H1 (cell line): ENCODE measurements around the gene SLC17A1. TPM values are rescaled to one million over a fixed set of nuclear protein-coding genes. Genes with fewer than 3 reads are reported as not detected.

Experiments
- CTCF ChIA-PET: fragments of 300-600 bp; sonication (Branson Sonifier 250); formaldehyde crosslinking; loops from one replicate; lab custom pipeline; 2021; ENCODE audit not compliant: partially characterized antibody; lab: Charles Lee
- POLR2A ChIA-PET: fragments of 300-600 bp; sonication (Branson Sonifier 250); formaldehyde crosslinking; loops from one replicate; lab custom pipeline; 2021; ENCODE audit warnings: inconsistent platforms; ENCODE audit not compliant: partially characterized antibody; lab: Charles Lee
- DNase-seq, 2 experiments: peaks; one replicate each; pipeline versions ENCODE4 v3.0.0 to v3.0.0-alpha.2; 2010 to 2022; ENCODE audit warnings: low spot score in 2 of 2, low read depth in 1 of 2, mixed read lengths in 1 of 2
- FAIRE-seq: peaks from 2 replicates; lab custom pipeline; 2011; peaks lifted over from hg19 to GRCh38; lab: Jason Lieb, UNC
- H2AFZ ChIP-seq: 2 replicates; pipeline ENCODE4 v1.8.1; 2012; ENCODE audit warnings: low read length, inconsistent platforms
- H2AK5ac ChIP-seq: 2 replicates; pipeline ENCODE4 v1.6.1; 2013; ENCODE audit warnings: low read depth, low read length
- H2BK120ac ChIP-seq: replicated peaks from 2 replicates; pipeline ENCODE3; 2013; ENCODE audit warnings: low read depth, low read length, inconsistent platforms
- H2BK12ac ChIP-seq: 2 replicates; pipeline ENCODE4 v1.6.1; 2013; ENCODE audit warnings: low read depth, low read length
- H2BK15ac ChIP-seq: 2 replicates; pipeline ENCODE4 v1.6.1; 2013; ENCODE audit warnings: low read length
- H2BK20ac ChIP-seq: 2 replicates; pipeline ENCODE4 v1.6.1; 2013; ENCODE audit warnings: low read length
- H2BK5ac ChIP-seq: 2 replicates; pipeline ENCODE4 v1.6.1; 2013; ENCODE audit warnings: low read depth, low read length
- H3K14ac ChIP-seq: 2 replicates; pipeline ENCODE4 v1.6.1; 2013; ENCODE audit warnings: inconsistent platforms; ENCODE audit not compliant: insufficient read length
- H3K18ac ChIP-seq: 2 replicates; pipeline ENCODE4 v1.6.1; 2013; ENCODE audit warnings: low read length; ENCODE audit errors: extremely low read depth
- H3K23ac ChIP-seq: 2 replicates; pipeline ENCODE4 v1.6.1; 2013; ENCODE audit warnings: inconsistent platforms; ENCODE audit not compliant: insufficient read length
- H3K23me2 ChIP-seq: 2 replicates; pipeline ENCODE4 v1.6.1; 2013; ENCODE audit warnings: low read depth, low read length
- H3K27ac ChIP-seq: 2 replicates; pipeline ENCODE4 v1.6.1; 2011; ENCODE audit warnings: low read depth, low read length, inconsistent platforms
- H3K27me3 ChIP-seq, 4 experiments: replicated peaks in 1 of 4; 1 replicate in 1 of 4; 2 replicates in 3 of 4; pipeline versions ENCODE4 v1.6.1 to v1.8.1; 2011 to 2013; ENCODE audit warnings: low read length in 3 of 4, mild to moderate bottlenecking in 3 of 4, inconsistent platforms in 2 of 4, mixed read lengths in 2 of 4, moderate library complexity in 1 of 4; ENCODE audit not compliant: control insufficient read depth in 3 of 4, insufficient read depth in 3 of 4; ENCODE audit errors: extremely low read depth in 1 of 4
- H3K36me3 ChIP-seq, 4 experiments: 2 replicates each; pipeline versions ENCODE4 v1.6.1 to v1.8.1; 2011 to 2013; ENCODE audit warnings: mild to moderate bottlenecking in 4 of 4, low read length in 3 of 4, moderate library complexity in 2 of 4, control low read depth in 1 of 4, inconsistent platforms in 1 of 4; ENCODE audit not compliant: insufficient read depth in 4 of 4, control insufficient read depth in 2 of 4
- H3K4ac ChIP-seq: replicated peaks from 2 replicates; pipeline ENCODE3; 2013; ENCODE audit warnings: low read length, low read depth, mixed read lengths, inconsistent platforms; ENCODE audit not compliant: insufficient read length
- H3K4me1 ChIP-seq, 4 experiments: replicated peaks in 1 of 4; 1 replicate in 1 of 4; 2 replicates in 3 of 4; pipeline versions ENCODE4 v1.6.1 to v1.8.1; 2011 to 2013; ENCODE audit warnings: low read length in 3 of 4, inconsistent platforms in 2 of 4, mixed read lengths in 1 of 4; ENCODE audit not compliant: insufficient read depth in 4 of 4, control insufficient read depth in 3 of 4
- H3K4me2 ChIP-seq, 2 experiments: 2 replicates each; pipeline versions ENCODE4 v1.6.1 to v1.8.1; 2011 to 2013; ENCODE audit warnings: low read depth in 2 of 2, low read length in 2 of 2, control low read depth in 1 of 2, inconsistent platforms in 1 of 2, mild to moderate bottlenecking in 1 of 2; ENCODE audit not compliant: insufficient read depth in 1 of 2
- H3K4me3 ChIP-seq, 4 experiments: fragments of 200-600, 300-600 bp in 1 of 4; sonication (generic), shearing (Covaris generic), sonication (Bioruptor Twin) in 1 of 4; 2 replicates each; pipeline versions ENCODE4 v1.5.1 to v1.8.1; 2011 to 2016; ENCODE audit warnings: low read length in 4 of 4, low read depth in 3 of 4, control low read depth in 2 of 4, inconsistent platforms in 2 of 4, mild to moderate bottlenecking in 2 of 4, mixed read lengths in 1 of 4, moderate library complexity in 1 of 4; ENCODE audit not compliant: insufficient read depth in 2 of 4; ENCODE audit errors: extremely low read depth in 1 of 4
- H3K56ac ChIP-seq: replicated peaks from 2 replicates; pipeline ENCODE3; 2013; ENCODE audit warnings: low read depth, mild to moderate bottlenecking, mixed read lengths, low read length, inconsistent platforms; ENCODE audit not compliant: insufficient read length
- H3K79me1 ChIP-seq: 2 replicates; pipeline ENCODE4 v1.6.1; 2013; ENCODE audit warnings: low read depth, low read length, control low read depth
- H3K79me2 ChIP-seq, 2 experiments: 2 replicates each; pipeline versions ENCODE4 v1.6.1 to v1.8.1; 2012 to 2013; ENCODE audit warnings: low read length in 2 of 2, mild to moderate bottlenecking in 2 of 2, inconsistent platforms in 1 of 2; ENCODE audit not compliant: insufficient read depth in 2 of 2, control insufficient read depth in 1 of 2
- H3K9ac ChIP-seq, 4 experiments: replicated peaks in 1 of 4; 1 replicate in 1 of 4; 2 replicates in 3 of 4; pipeline versions ENCODE4 v1.6.1 to v1.8.1; 2011 to 2013; ENCODE audit warnings: low read depth in 3 of 4, low read length in 3 of 4, control low read depth in 2 of 4, mild to moderate bottlenecking in 2 of 4, moderate library complexity in 2 of 4, inconsistent platforms in 1 of 4; ENCODE audit errors: extremely low read depth in 1 of 4
- H3K9me3 ChIP-seq, 2 experiments: 2 replicates each; pipeline versions ENCODE4 v1.6.1 to v1.8.1; 2012 to 2013; ENCODE audit warnings: mild to moderate bottlenecking in 2 of 2, moderate library complexity in 2 of 2, control low read depth in 1 of 2, inconsistent platforms in 1 of 2, low read depth in 1 of 2, low read length in 1 of 2, mixed read lengths in 1 of 2; ENCODE audit not compliant: insufficient read depth in 2 of 2
- H4K20me1 ChIP-seq, 2 experiments: replicated peaks in 1 of 2; 2 replicates each; pipeline versions ENCODE3 to v1.8.1; 2011 to 2013; ENCODE audit warnings: inconsistent platforms in 2 of 2, low read length in 2 of 2, mild to moderate bottlenecking in 1 of 2; ENCODE audit not compliant: insufficient read depth in 2 of 2, control insufficient read depth in 1 of 2
- H4K5ac ChIP-seq: 2 replicates; pipeline ENCODE4 v1.6.1; 2013; ENCODE audit warnings: low read length, low read depth, mixed read lengths, inconsistent platforms; ENCODE audit not compliant: insufficient read length
- H4K8ac ChIP-seq: 2 replicates; pipeline ENCODE4 v1.8.0; 2013; ENCODE audit warnings: mild to moderate bottlenecking, moderate library complexity, low read length, inconsistent platforms; ENCODE audit not compliant: insufficient read depth; ENCODE audit errors: extremely low read depth
- H4K91ac ChIP-seq: replicated peaks from 2 replicates; pipeline ENCODE3; 2013; ENCODE audit warnings: low read length, mixed read lengths, inconsistent platforms; ENCODE audit not compliant: insufficient read length
- CHD1 ChIP-seq: IDR thresholded peaks from 2 replicates; pipeline ENCODE4 v1.6.1; 2012; ENCODE audit warnings: low read depth, low read length, improper control_type of control experiment
- CTBP2 ChIP-seq: IDR thresholded peaks from 2 replicates; pipeline ENCODE4 v1.7.0; 2011; ENCODE audit warnings: borderline replicate concordance, mild to moderate bottlenecking, moderate library complexity, mixed read lengths, low read length; ENCODE audit not compliant: insufficient read depth, insufficient read length
- EGR1 ChIP-seq: IDR thresholded peaks from 2 replicates; pipeline ENCODE4 v1.6.1; 2011; ENCODE audit warnings: low read depth, low read length, borderline replicate concordance
- EZH2 ChIP-seq: fragments of 200-600 bp; sonication (generic); IDR thresholded peaks from 2 replicates; pipeline ENCODE4 v1.7.1; 2012; ENCODE audit warnings: low read depth, mild to moderate bottlenecking, moderate library complexity, low read length, inconsistent platforms; ENCODE audit not compliant: severe bottlenecking
- FOSL1 ChIP-seq: IDR thresholded peaks from 2 replicates; pipeline ENCODE4 v1.6.1; 2011; ENCODE audit warnings: mild to moderate bottlenecking, low read depth, low read length, moderate library complexity; ENCODE audit not compliant: insufficient read depth
- GABPA ChIP-seq: IDR thresholded peaks from 2 replicates; pipeline ENCODE4 v1.6.1; 2011; ENCODE audit warnings: mild to moderate bottlenecking, low read length, moderate library complexity, borderline replicate concordance; ENCODE audit not compliant: insufficient read depth
- HDAC2 ChIP-seq, 2 experiments: fragments of 300-600 bp in 1 of 2; sonication (generic) in 1 of 2; IDR thresholded peaks; 2 replicates each; pipeline ENCODE4 v1.6.1; 2011 to 2012; ENCODE audit warnings: low read depth in 2 of 2, low read length in 2 of 2, mild to moderate bottlenecking in 2 of 2, moderate library complexity in 2 of 2, borderline replicate concordance in 1 of 2, inconsistent platforms in 1 of 2
- NANOG ChIP-seq: IDR thresholded peaks from 2 replicates; pipeline ENCODE4 v1.6.1; 2011; ENCODE audit warnings: low read length, low read depth, mild to moderate bottlenecking, inconsistent platforms; ENCODE audit not compliant: insufficient read depth, poor library complexity, severe bottlenecking
- POLR2A ChIP-seq, 2 experiments: IDR thresholded peaks; 1 replicate in 1 of 2; 2 replicates in 1 of 2; pipeline ENCODE4 v1.6.1; 2011; ENCODE audit warnings: low read depth in 2 of 2, low read length in 2 of 2, mild to moderate bottlenecking in 2 of 2; ENCODE audit errors: control extremely low read depth in 1 of 2
- SAP30 ChIP-seq: fragments of 300-600 bp; sonication (generic); IDR thresholded peaks from 2 replicates; pipeline ENCODE4 v1.7.1; 2012; ENCODE audit warnings: low read length, moderate library complexity, mild to moderate bottlenecking, inconsistent platforms; ENCODE audit not compliant: insufficient read depth, insufficient replicate concordance
- SIRT6 ChIP-seq: IDR thresholded peaks from one replicate; pipeline ENCODE4 v1.7.1; 2012; ENCODE audit warnings: low read length, inconsistent platforms
- SP1 ChIP-seq: IDR thresholded peaks from 2 replicates; pipeline ENCODE4 v1.6.1; 2011; ENCODE audit warnings: low read depth, low read length
- WGBS, 2 experiments: shearing (Covaris generic) in 1 of 2; methylation state at CpG; one replicate each; pipeline versions ENCODE4 v1.1.6 to v1.1.7; 2013 to 2015; ENCODE audit warnings: low lambda C conversion rate in 2 of 2, mixed read lengths in 2 of 2, inconsistent platforms in 1 of 2, low coverage in 1 of 2, missing lambda C conversion rate in 1 of 2; ENCODE audit not compliant: insufficient replicate concordance in 2 of 2, insufficient coverage in 1 of 2, insufficient read length in 1 of 2; ENCODE audit errors: extremely low coverage in 1 of 2, missing lambda C conversion rate in 1 of 2; 5-methylcytosine and 5-hydroxymethylcytosine counted together
- polyA plus RNA-seq, 7 experiments: library from polyadenylated mRNA; depleted of rRNA in 3 of 7; stranded (reverse) in 5 of 7; unstranded in 2 of 7; fragments of >200 nt in 5 of 7; fragments of 200-250 nt in 2 of 7; gene quantifications; 1 replicate in 5 of 7; 2 replicates in 1 of 7; 4 replicates in 1 of 7; pipeline versions ENCODE4 v1.2.1 to v1.2.3, GENCODE V29; 2011 to 2013; ENCODE audit warnings: missing spikeins in 2 of 7, mixed read lengths in 2 of 7
- total RNA-seq: library from RNA; stranded (reverse); fragmentation: NEBNext Ultra II Directional; extraction: Animal tissue kit (Norgen Biotek cat#: 25700); gene quantifications from 2 replicates; pipeline ENCODE4 v1.2.1, GENCODE V29; 2021

Gene SLC17A1
- total and polyA plus RNA-seq, 2 of the 8 experiments (the other 6 are each of a cell fraction or from before 2014, with no cell fraction given): not detected

DNA sequence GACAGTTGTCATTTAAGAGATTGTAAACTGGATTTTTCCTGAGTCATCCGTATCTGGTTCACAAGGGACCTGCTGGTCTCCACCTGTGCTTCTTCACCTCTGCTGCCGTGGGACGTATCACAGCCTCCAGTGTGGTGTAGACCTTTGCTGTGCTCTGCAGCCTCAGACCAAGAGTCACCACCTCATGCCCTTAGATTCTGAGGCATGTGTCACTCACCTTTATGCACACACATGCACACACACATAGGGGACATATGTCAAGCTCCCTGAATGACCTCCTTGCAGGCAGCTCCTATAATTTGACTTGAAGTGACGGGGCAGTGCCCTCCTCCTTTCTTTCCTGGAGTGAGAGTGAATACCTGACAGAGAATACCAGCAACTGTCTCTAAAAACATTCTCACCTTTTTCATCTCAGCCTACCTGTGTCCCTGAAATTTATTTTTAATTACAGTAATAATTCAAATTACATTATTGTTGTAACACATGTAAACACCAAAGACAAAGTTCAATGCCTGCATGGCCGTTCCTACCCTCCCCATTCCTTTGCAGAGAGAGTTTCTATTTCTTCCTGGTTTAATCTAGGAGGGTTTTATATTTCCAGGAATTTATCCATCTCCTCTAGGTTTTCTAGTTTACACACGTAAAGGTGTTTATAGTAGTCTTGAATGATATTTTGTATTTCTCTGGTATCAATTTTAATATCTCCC is 73.8 kb downstream of the SLC17A1 start:
- 83% methylated on average over 6 of the region's 6 CpGs; no CpG with 5 or more reads in 1 of the 2 experiments for WGBS, 2 experiments
- no peak overlapping the region for H2BK15ac ChIP-seq
- no peak for TF ChIP-seq CHD1
- no peak for TF ChIP-seq NANOG
- TF ChIP-seq EZH2: no peak
- no peak for TF ChIP-seq FOSL1
- no peak for TF ChIP-seq HDAC2 (IDR thresholded peaks at IDR 0.05; ENCODE audit: borderline replicate concordance in 1 of 2, low read depth in 2 of 2, low read length in 2 of 2)
- TF ChIP-seq EGR1: no peak
- no peak for TF ChIP-seq CTBP2
- no peak for TF ChIP-seq SIRT6
- TF ChIP-seq SP1: no peak
- TF ChIP-seq GABPA: no peak
- no peak for TF ChIP-seq SAP30
- no peak for TF ChIP-seq POLR2A (IDR thresholded peaks at IDR 0.05; ENCODE audit: control extremely low read depth in 1 of 2, low read depth in 2 of 2, low read length in 2 of 2)

More for the DNA sequence above, 73.8 kb downstream of the SLC17A1 start:
- DNase-seq (no peak), FAIRE-seq (no peak)
- Histone ChIP-seq H2BK5ac (no peak overlapping the region), H3K4me3 (no peak overlapping the region), H2BK20ac (no peak overlapping the region), H3K23me2 (no peaks in the 10 kb centered on the region; the same call in 1 of the 2 replicates), H4K91ac (no peak overlapping the region), H3K23ac (no peak overlapping the region), H4K5ac (no peak overlapping the region), H3K4me2 (no peak overlapping the region), H3K36me3 (no peaks in the 10 kb centered on the region), H2AK5ac (no peak overlapping the region), H3K27ac (no peak overlapping the region), H3K9ac (no peak overlapping the region), H3K4ac (no peak overlapping the region), H2BK120ac (no peak overlapping the region), H3K56ac (no peak overlapping the region), H2BK12ac (no peak overlapping the region), H3K14ac (no peak overlapping the region), H4K20me1 (no peaks in the 10 kb centered on the region), H3K4me1 (no peaks in the 10 kb centered on the region), H4K8ac (no peak overlapping the region), H3K9me3 (no peaks in the 10 kb centered on the region), H3K27me3 (no peaks in the 10 kb centered on the region), H3K79me2 (no peaks in the 10 kb centered on the region), H2AFZ (no peak overlapping the region), H3K18ac (no peak overlapping the region), H3K79me1 (no peaks in the 10 kb centered on the region)
- ChIA-PET POLR2A (no interaction called here), CTCF (interaction anchor here (0.6 to 1.4 kb wide), 4 partner anchors 7 to 182 kb away, joined by 3 to 5 read pairs (median 3); no protein-coding TSS in a partner anchor)
